ENCODE data around the gene TOMM6. TPM values are rescaled to one million over a fixed set of nuclear protein-coding genes. Genes with fewer than 3 reads are reported as not detected.

The TOMM6 gene
- 100 to 1,000 TPM; 124 to 131 (median 127) TPM for total RNA-seq
- total RNA-seq (2013) = 115 TPM
- total RNA-seq = 0 reads per million in 29 experiments

DNA sequence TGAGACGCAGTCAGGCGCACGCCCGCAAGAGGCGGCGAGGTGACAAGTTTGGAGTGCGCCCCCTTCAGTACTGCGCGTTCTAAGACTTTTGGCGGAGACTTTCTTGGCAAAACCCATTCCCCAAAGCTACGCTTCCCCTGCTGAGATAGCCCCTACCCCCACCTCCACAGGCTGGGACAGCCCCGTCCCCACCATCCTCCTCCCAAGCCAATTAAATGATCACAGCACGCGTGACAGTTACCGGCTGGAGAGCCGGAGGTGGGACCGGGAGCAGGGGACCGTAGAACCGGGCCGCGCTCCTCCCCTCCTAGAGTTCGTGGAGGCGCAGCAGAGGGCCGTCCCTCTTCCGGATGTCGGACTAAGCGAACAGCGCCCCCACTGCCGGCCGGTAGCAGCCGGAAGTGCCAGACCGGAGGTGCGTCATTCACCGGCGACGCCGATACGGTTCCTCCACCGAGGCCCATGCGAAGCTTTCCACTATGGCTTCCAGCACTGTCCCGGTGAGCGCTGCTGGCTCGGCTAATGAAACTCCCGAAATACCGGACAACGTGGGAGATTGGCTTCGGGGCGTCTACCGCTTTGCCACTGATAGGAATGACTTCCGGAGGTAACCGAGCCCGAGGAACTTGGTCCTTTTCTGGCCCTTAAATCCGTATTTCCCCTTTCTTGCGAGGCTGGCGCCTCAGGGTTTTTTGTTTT lies at the start of gene TOMM6:
Gene TOMM6, plus strand, starts transcription at position 476 of the 699 bp plus-strand sequence. Its CDS starts 4 bp downstream, at position 480.
- Mint-ChIP-seq H3K9me3 (no peaks in the 10 kb centered on the region), H3K4me1 (peaks cover 8 to 31% (median 16%) of the 10 kb centered on the region in 3 donors), H3K27ac (peak within 1 kb of the TSS; percentile 96), H3K36me3 (peaks cover 15% of the 10 kb centered on the region), H3K27me3 (no peaks in the 10 kb centered on the region), H3K4me3 (peak within 1 kb of the TSS; percentile 93 to 97 (median 94))
- DNase-seq (peak; percentile 86 to 97 (median 93)), ATAC-seq (replicated peaks in 1 of 4) (peak; percentile 82 to 83 (median 82))
- CTCF ChIA-PET = interaction anchor here (0.8 to 2.5 kb wide), 16 partner anchors 9 to 776 kb away, joined by 3 to 46 read pairs (median 8); partner anchors contain the start of genes BYSL (in 2 of the 2), MED20 (in 2 of the 2), TAF8 (in 1 of the 2) and USP49 (in 1 of the 2)
- H3K4me3 ChIP-seq (ENCODE audit: control insufficient read depth in 1 of 2, extremely low read depth in 1 of 2, low read length in 1 of 2) = peak within 1 kb of the TSS; percentile 72 to 97
- H3K27ac ChIP-seq (ENCODE audit: low read length) = peak within 1 kb of the TSS; percentile 89
- H3K4me1 ChIP-seq (ENCODE audit: control insufficient read depth in 1 of 2, extremely low read depth in 1 of 2, insufficient read depth in 2 of 2, low read length in 2 of 2) = peaks cover 2 to 18% of the 10 kb centered on the region in 2 experiments
- peaks cover 4 to 28% of the 10 kb centered on the region in 2 donors for H3K36me3 ChIP-seq (ENCODE audit: control insufficient read depth in 2 of 2, extremely low read depth in 1 of 2, insufficient read depth in 1 of 2, low read length in 1 of 2)
- no peaks in the 10 kb centered on the region for H3K9me3 ChIP-seq
- POLR2A ChIA-PET = interaction anchor here (0.5 to 1.8 kb wide), 6 partner anchors 117 to 1228 kb away, joined by 3 to 11 read pairs (median 6); partner anchors contain the start of genes BYSL (in 1 of the 2), MED20 (in 1 of the 2) and TAF8 (in 1 of the 2)
- H3K27me3 ChIP-seq (replicated peaks in 1 of 2; ENCODE audit: control insufficient read depth in 2 of 2, extremely low read depth in 1 of 2, insufficient read depth in 2 of 2, low read length in 1 of 2) = peaks cover 0 to 3% of the 10 kb centered on the region in 2 experiments
- WGBS (ENCODE audit: insufficient coverage) = under 1% methylated on average over 41 of the region's 55 CpGs

DNA sequence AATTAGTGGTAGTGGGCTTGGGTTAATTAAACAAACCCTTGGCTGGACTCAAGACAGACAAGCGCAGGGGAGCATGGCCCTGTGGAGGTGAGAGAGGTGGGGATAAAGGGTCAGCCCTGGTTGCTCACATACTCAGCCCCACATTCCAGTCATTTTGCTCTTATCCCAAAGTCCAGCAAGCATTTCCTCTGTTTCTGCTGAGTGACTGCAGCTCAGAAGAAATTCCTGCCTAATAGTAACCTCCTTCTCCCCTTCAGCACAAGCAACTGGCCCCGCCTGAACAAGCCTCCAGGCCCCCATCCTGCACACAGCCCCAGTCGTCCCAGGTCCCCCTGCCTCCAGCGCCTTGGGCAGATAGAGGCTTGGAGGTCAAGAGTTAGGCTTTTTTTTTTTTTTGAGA lies 48.5 kb upstream of the TOMM6 start:
- Mint-ChIP-seq H3K27ac (no peak overlapping the region), H3K4me3 (no peak overlapping the region), H3K36me3 (no peaks in the 10 kb centered on the region), H3K27me3 (no peaks in the 10 kb centered on the region), H3K9me3 (no peaks in the 10 kb centered on the region), H3K4me1 (peaks cover 0 to 4% (median 4%) of the 10 kb centered on the region in 3 donors)
- no CpG with 5 or more reads among the region's 4 CpGs for WGBS (ENCODE audit: insufficient coverage)
- no peak for DNase-seq
- no peak for ATAC-seq (replicated peaks in 1 of 4)
- Histone ChIP-seq H3K27ac (ENCODE audit: low read length) (no peak overlapping the region), H3K9me3 (no peaks in the 10 kb centered on the region), H3K27me3 (replicated peaks in 1 of 2; ENCODE audit: control insufficient read depth in 2 of 2, extremely low read depth in 1 of 2, insufficient read depth in 2 of 2, low read length in 1 of 2) (peaks cover 0 to 13% of the 10 kb centered on the region in 2 experiments), H3K4me1 (ENCODE audit: control insufficient read depth in 1 of 2, extremely low read depth in 1 of 2, insufficient read depth in 2 of 2, low read length in 2 of 2) (peaks cover 4 to 6% of the 10 kb centered on the region in 2 experiments), H3K36me3 (ENCODE audit: control insufficient read depth in 2 of 2, extremely low read depth in 1 of 2, insufficient read depth in 1 of 2, low read length in 1 of 2) (no peaks in the 10 kb centered on the region), H3K4me3 (ENCODE audit: control insufficient read depth in 1 of 2, extremely low read depth in 1 of 2, low read length in 1 of 2) (no peak overlapping the region)
- CTCF ChIA-PET = no interaction called here
- POLR2A ChIA-PET = no interaction called here

DNA sequence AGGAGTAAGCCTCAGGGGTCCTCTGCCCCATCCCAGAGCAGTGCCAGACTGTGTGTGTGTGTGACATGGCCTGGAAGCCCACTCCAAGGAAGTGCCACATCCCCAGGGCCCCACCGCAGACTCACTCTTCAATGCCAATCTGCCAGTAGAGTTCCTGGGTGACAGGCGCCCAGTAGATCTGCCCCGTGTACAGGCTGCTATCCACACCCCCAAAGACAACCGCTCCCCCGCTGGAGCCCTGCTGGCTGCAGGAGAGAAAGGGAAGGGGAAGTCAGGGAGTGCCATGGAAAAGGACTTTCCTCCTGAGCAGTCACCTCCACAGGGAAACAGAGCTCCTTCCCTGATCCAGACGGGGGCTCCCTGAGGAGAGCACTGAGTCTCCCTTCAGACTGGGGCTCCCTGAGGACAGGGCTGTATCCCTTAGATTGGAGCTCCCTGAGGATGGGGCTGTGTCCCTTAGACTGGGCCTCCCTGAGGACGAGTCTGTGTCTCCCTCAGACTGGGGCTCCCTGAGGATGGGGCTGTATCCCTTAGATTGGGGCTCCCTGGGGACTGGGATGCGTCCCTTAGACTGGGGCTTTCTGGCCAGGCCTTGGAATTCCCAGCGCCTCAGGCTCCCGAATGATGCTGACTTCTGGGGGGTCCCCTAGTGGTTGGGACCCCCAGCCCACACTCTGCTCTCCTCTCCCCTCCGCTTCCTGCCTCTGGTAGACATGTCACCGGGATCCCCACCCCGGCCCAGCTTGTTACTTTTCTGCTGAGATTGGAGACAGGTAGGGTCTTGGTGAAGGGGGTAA lies 46.9 kb upstream of the TOMM6 start:
- H3K4me1 ChIP-seq (ENCODE audit: control insufficient read depth in 1 of 2, extremely low read depth in 1 of 2, insufficient read depth in 2 of 2, low read length in 2 of 2) = peaks cover 4 to 5% of the 10 kb centered on the region in 2 experiments
- ChIA-PET POLR2A (no interaction called here), CTCF (no interaction called here)
- Mint-ChIP-seq H3K4me1 (peaks cover 0 to 4% (median 3%) of the 10 kb centered on the region in 3 donors), H3K4me3 (no peak overlapping the region), H3K9me3 (no peaks in the 10 kb centered on the region), H3K27ac (no peak overlapping the region), H3K27me3 (no peaks in the 10 kb centered on the region), H3K36me3 (no peaks in the 10 kb centered on the region)
- no peaks in the 10 kb centered on the region for H3K9me3 ChIP-seq
- ATAC-seq (replicated peaks in 1 of 4) (no peak), DNase-seq (no peak)
- no peak overlapping the region for H3K4me3 ChIP-seq (ENCODE audit: control insufficient read depth in 1 of 2, extremely low read depth in 1 of 2, low read length in 1 of 2)
- H3K36me3 ChIP-seq (ENCODE audit: control insufficient read depth in 2 of 2, extremely low read depth in 1 of 2, insufficient read depth in 1 of 2, low read length in 1 of 2) = no peaks in the 10 kb centered on the region
- peaks cover 0 to 13% of the 10 kb centered on the region in 2 experiments for H3K27me3 ChIP-seq (replicated peaks in 1 of 2; ENCODE audit: control insufficient read depth in 2 of 2, extremely low read depth in 1 of 2, insufficient read depth in 2 of 2, low read length in 1 of 2)
- 66% methylated on average over 4 of the region's 13 CpGs for WGBS (ENCODE audit: insufficient coverage)
- H3K27ac ChIP-seq (ENCODE audit: low read length) = no peak overlapping the region

DNA sequence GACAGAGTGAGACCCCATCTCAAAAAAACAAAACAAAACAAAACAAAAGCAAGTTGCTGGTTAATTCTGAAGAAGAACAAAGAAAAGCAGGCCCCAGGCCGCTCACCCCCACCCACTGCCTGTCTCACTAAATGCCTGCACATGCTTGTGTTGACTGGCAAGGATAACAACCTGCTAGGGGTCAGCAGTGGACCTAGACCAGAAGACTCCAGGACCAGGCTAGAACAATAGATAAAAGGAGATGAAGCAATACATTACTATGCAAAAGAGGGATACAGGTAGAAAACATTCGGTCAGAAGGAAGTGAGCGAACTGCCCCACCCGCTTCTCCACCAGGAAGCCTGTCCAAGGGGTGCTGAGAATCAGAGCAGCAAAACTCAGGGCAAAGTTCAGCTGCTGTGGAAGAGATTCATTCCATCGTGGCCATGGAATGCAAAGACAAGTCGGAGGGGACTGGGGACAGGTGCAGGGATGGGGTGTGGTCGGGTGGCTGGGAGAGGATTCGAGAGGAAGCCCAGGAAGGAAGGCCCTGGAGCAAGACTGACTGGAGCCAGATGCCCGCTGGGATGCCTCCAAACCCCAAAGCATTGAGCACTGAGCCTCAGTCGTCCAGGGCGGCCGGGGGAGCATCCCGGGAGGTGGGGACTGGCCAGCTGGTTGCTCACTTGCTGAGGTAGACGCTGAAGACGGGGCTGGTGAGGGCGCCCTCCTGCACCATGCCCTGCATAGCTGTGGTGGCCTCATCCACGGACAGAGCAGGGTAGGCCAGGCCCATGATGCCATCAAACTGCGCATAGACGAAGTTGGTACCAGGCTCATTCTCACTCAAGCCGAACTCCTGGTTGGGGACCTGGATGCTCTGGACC lies 45.6 kb upstream of the TOMM6 start:
- DNase-seq (no peak), ATAC-seq (replicated peaks in 1 of 4) (no peak)
- ChIA-PET POLR2A (no interaction called here), CTCF (interaction anchor here in 1 of 2 donors (0.5 kb wide), 1 partner anchor 35 kb away, joined by 3 read pairs; no protein-coding TSS in a partner anchor)
- no peaks in the 10 kb centered on the region for H3K9me3 ChIP-seq
- no peaks in the 10 kb centered on the region for H3K4me1 Mint-ChIP-seq
- H3K4me3 Mint-ChIP-seq = no peak overlapping the region
- H3K36me3 ChIP-seq (ENCODE audit: control insufficient read depth in 2 of 2, extremely low read depth in 1 of 2, insufficient read depth in 1 of 2, low read length in 1 of 2) = no peaks in the 10 kb centered on the region
- H3K4me1 ChIP-seq (ENCODE audit: control insufficient read depth in 1 of 2, extremely low read depth in 1 of 2, insufficient read depth in 2 of 2, low read length in 2 of 2) = no peaks in the 10 kb centered on the region
- no peak overlapping the region for H3K27ac ChIP-seq (ENCODE audit: low read length)
- peaks cover 0 to 13% of the 10 kb centered on the region in 2 experiments for H3K27me3 ChIP-seq (replicated peaks in 1 of 2; ENCODE audit: control insufficient read depth in 2 of 2, extremely low read depth in 1 of 2, insufficient read depth in 2 of 2, low read length in 1 of 2)
- WGBS (ENCODE audit: insufficient coverage) = 90% methylated on average over 19 of the region's 20 CpGs
- H3K27me3 Mint-ChIP-seq = no peaks in the 10 kb centered on the region
- H3K9me3 Mint-ChIP-seq = no peaks in the 10 kb centered on the region
- H3K27ac Mint-ChIP-seq = no peak overlapping the region
- H3K36me3 Mint-ChIP-seq = no peaks in the 10 kb centered on the region
- H3K4me3 ChIP-seq (ENCODE audit: control insufficient read depth in 1 of 2, extremely low read depth in 1 of 2, low read length in 1 of 2) = no peak overlapping the region

DNA sequence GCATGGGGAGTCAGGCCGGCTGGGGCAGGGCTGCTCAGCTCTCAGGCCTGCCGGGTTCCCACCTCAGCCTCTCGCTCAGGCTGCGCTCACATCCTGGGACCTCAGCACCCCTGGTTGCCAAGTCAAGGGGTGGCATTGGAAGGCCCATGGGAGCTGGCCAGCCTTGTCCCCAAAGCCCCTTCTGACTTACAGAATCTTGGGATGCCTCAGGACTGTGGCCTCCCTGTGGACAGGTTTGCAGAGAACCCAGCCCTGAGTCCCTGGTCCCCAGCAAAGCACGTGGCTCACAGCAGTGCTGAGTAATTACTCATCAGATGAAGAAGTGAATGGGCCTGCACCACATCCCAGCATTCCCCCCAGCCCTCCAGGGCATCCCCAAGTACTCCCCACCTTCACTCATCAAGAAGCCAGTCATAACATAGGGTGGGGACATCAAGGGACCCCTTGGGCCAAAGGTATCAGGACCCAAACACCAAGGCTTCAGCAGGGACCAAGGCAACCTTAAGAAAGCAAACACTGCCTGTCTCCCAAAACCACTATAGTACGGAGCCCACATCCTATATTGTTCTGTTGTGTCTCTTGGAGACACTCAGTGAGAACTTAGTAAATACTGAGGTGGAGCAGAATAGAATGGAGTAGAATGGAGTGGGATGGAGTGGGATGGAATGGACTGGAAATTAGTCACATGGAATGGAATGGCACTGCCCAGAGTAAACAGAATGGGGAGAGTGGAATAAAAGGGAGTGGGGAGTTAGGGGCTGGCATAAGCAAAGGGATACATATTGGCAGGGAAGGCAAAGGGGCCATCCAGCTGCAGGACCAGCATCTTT lies 43.9 kb upstream of the TOMM6 start:
- H3K27me3 ChIP-seq (replicated peaks in 1 of 2; ENCODE audit: control insufficient read depth in 2 of 2, extremely low read depth in 1 of 2, insufficient read depth in 2 of 2, low read length in 1 of 2) = peaks cover 0 to 19% of the 10 kb centered on the region in 2 experiments
- Mint-ChIP-seq H3K36me3 (no peaks in the 10 kb centered on the region), H3K4me3 (no peak overlapping the region), H3K4me1 (no peaks in the 10 kb centered on the region), H3K27me3 (no peaks in the 10 kb centered on the region), H3K27ac (no peak overlapping the region), H3K9me3 (no peaks in the 10 kb centered on the region)
- CTCF ChIA-PET = no interaction called here
- DNase-seq (no peak), ATAC-seq (replicated peaks in 1 of 4) (no peak)
- POLR2A ChIA-PET = no interaction called here
- no peaks in the 10 kb centered on the region for H3K4me1 ChIP-seq (ENCODE audit: control insufficient read depth in 1 of 2, extremely low read depth in 1 of 2, insufficient read depth in 2 of 2, low read length in 2 of 2)
- H3K27ac ChIP-seq (ENCODE audit: low read length) = no peak overlapping the region
- 91% methylated on average over 4 of the region's 6 CpGs for WGBS (ENCODE audit: insufficient coverage)
- H3K4me3 ChIP-seq (ENCODE audit: control insufficient read depth in 1 of 2, extremely low read depth in 1 of 2, low read length in 1 of 2) = no peak overlapping the region
- H3K36me3 ChIP-seq (ENCODE audit: control insufficient read depth in 2 of 2, extremely low read depth in 1 of 2, insufficient read depth in 1 of 2, low read length in 1 of 2) = no peaks in the 10 kb centered on the region
- no peaks in the 10 kb centered on the region for H3K9me3 ChIP-seq
